HG02571 (cell line): ENCODE results near the gene INPP5E.

Experiments
- ATAC-seq: cut with Tn5 transposase; IDR thresholded peaks from one replicate; pipeline ENCODE4 v1.9.1; 2021; ENCODE audit warnings: mild to moderate bottlenecking, moderate library complexity; ENCODE audit not compliant: unreplicated experiment

Gene INPP5E

DNA sequence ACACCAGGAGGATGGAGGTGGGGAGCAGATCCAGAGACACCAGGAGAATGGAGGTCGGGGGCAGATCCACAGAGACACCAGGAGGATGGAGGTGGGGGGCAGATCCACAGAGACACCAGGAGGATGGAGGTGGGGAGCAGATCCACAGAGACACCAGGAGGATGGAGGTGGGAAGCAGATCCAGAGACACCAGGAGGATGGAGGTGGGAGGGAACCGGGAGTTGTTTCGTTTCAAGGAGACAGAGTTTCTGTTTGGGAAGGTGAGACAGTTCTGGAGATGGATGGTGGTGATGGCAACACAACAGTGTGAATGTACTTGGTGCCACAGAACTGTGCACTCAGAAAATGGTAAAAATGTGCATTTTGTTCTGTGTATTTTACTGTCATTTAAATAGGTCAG is 9.0 kb upstream of the INPP5E start:
- no peak for ATAC-seq

DNA sequence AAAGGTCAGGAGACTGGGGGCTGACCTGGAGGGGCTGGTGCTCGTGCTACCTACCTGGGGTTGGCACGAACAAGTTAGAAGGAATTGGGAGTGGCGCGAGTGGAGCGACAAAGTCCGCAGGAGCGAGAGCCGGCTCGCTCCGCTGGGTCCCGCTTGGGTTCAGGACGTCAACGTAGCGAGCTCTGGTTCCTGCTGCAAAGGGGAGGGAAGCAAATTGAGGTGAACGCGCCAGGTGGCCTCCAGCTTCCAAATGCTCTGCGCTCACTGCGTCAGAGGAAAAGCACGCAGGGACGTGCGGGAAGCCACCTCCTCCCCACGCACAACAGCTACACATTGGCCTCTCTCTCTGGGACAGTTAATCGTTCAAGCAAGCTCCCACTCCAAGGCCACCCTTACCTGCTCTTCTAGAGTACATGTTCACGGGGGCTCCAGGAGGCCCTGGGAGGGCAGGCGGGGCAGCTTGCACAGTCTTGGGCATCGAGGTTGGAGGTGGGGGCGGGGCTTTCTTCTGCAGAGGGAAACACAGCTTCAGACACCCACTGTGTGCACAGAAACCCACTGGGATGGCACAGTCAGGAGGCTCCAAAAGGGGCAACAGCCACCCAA is 7.6 kb upstream of the INPP5E start:
- ATAC-seq = no peak

DNA sequence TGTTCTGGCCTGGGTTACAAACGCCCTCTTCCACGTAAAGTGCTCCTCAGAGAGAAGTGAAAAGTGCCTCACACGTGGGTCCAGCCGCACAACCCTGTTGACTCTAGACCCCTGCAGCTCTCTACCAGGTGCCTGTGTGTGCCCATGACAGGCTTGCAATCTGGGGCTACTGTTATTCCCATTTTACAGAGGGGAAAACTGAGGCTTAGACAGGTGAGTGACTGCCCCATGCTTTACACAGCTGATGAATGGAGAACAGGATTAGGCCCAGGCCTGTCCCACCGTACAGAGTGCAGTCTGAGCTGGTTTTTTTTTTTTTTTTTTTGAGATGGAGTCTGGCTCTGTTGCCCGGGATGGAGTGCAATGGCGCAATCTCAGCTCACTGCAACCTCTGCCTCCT is 6.2 kb upstream of the INPP5E start:
- ATAC-seq = no peak

- ATAC-seq = no peak
Observed at GRCh38 chr9:136444102-136444501, 4.5 kb upstream of the INPP5E start.

DNA sequence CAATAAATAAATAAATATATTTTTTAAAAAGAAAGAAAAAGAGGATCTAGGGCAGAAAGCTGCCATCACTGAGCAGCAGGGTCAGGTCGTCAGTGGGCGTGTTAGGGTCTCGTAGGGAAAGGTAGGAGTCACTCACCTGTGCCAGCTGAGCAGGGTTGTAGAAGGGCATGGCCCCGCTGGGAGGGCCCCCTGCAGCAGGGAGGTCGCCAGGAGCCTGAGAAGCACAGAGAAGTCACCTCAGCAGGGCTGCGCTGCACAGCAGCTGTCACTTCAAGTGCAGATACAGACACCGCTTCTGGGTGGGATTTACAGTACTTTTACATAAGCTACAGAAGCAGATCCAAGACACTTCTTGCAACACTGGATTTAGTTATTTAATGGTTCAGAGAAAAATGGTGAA is 4.0 kb upstream of the INPP5E start:
- no peak for ATAC-seq

- ATAC-seq = no peak
Observed at GRCh38 chr9:136443087-136443486, 3.4 kb upstream of the INPP5E start.

- ATAC-seq = no peak
Observed at GRCh38 chr9:136442265-136442664, 2.6 kb upstream of the INPP5E start.

DNA sequence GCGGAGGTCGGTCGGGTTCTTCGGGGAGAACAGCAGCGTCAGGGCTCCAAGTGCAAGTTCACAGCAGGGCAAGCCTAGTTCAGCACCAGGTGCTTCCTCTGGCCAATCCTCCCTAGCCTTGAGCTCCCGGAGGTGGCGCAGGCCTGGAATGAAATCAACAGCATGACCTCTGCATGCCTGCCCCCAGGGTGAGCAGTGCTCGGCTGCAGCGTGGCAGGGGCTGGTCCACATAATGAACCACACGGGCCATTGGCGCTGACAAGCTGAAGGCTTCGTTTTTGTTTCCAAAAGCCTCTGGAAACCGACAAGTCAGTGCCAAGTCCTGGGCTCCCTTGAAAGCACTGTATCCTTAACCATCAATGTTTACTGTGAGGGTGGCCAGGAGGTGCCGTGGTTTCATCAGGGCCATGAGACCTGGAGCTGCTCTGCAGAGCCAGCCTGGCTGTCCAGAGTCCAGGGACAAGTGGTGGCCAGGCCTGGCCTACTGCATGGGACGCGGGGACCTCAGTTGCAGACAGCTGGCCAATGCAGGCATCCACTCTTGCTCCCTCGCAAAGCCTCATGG is 2.1 kb upstream of the INPP5E start:
- no peak for ATAC-seq

DNA sequence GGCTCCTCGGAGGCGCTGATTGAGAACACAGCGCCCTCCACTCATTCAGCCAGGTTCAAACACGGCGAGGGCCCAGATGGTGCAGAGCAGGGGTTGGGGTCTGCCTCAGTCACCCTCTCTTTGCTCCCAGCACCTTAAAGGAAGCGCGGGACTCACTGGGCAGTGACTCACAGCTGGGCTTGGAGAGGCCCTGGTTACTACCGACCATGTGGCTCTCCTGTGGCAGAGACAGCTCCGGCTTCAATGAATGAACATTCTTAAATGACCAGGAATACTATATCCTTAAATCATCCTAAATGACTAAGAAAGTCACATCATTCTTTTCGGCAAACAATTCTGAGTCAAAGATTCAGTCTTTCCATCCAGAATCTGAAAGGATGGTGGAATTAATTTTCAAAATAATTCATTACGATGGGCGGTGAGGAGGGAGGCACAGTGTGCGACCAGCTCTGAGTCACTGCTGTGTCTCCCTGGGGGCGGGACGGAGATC is 1.6 kb upstream of the INPP5E start:
- no peak for ATAC-seq

GRCh38 chr9:136438548-136439480 is 831 bp downstream of the INPP5E start:
- ATAC-seq = peak; percentile 35

GRCh38 chr9:136437839-136438547 is 1.7 kb downstream of the INPP5E start:
- ATAC-seq = no peak

GRCh38 chr9:136437430-136437829 is 2.2 kb downstream of the INPP5E start:
- no peak for ATAC-seq

- no peak for ATAC-seq
Observed at GRCh38 chr9:136436055-136436634, 3.5 kb downstream of the INPP5E start.

DNA sequence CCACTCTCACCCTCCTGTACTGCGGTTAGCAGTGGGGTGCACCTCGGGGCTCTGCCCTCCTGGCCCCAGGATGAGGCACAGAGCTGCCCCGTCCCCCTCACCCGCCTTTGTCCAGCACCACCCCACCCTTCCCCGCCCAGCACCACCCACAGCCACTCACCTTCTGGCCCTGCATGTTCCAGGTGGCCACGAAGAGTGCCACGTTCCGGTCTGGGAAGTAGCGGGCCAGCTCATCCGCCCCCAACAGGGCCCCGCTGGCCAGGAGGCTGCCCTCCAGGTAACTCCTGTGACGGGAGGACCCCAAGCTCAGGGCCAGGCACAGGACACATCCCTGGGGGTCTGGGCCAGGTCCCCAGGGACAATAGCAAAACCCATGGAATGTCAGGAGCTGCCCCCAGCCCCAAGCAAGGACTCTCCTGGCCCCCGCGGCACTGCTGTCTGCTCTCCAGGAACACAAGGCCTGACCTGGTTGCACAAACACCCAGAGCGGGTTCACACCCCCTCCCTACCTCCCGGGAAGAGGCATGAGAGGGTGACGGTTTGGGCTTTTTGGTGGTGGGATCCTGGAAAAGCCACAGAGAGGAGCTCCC is 5.0 kb downstream of the INPP5E start:
- no peak for ATAC-seq

DNA sequence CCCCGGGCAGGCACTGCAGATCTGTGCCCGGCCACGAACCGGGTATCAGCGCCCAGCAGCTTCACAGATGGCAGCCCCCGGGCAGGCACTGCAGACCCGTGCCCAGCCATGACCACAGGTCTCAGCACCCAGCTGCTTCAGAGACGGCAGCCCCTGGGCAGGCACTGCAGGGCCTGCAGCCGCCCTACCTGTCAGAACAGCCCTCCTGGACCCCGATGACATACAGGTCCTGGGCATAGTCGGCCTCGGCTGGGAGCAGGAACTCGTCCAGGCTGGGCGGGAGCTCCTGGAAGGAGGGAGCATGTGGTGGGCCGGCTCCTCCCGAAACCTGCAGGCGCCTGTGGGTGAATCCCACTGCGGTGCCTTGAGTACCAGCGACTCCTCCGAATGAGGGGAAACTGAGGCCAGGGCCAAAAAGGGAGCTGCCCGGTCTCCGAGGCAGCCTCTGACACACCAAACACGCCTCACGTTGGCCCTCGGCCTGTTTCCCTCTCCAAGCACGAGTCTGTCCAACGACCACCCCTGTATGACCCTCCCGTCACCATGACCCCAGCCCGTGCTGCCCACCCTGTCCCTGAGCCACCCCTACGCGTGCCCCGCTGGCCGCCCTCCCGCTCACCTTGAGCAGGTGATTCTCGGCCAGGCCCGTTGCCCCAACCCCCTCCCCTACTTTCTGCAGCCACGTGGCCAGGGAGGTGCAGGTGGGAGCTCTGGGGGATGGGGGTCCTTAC is 5.6 kb downstream of the INPP5E start:
- no peak for ATAC-seq

GRCh38 chr9:136433043-136433715 is 6.5 kb downstream of the INPP5E start:
- no peak for ATAC-seq

DNA sequence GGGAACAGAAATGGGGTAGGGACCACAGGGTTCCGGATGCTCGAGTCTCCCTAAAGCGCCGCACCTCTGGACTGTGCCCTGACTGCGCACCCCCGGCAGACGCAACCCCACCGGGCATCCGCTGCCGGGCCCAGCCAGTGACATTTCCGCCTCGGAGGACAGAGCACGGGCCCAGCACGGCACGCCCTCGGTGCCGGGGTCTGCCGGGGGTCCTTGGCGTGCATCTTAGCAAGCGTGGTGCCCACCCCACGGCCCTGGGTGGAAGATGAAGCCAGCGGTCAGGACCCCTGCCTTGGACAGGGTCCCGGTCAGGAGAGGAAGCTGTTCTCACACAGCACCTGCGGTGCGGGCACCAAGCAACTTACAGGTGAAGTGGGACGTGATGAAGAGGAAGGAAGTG is 7.1 kb downstream of the INPP5E start:
- no peak for ATAC-seq

DNA sequence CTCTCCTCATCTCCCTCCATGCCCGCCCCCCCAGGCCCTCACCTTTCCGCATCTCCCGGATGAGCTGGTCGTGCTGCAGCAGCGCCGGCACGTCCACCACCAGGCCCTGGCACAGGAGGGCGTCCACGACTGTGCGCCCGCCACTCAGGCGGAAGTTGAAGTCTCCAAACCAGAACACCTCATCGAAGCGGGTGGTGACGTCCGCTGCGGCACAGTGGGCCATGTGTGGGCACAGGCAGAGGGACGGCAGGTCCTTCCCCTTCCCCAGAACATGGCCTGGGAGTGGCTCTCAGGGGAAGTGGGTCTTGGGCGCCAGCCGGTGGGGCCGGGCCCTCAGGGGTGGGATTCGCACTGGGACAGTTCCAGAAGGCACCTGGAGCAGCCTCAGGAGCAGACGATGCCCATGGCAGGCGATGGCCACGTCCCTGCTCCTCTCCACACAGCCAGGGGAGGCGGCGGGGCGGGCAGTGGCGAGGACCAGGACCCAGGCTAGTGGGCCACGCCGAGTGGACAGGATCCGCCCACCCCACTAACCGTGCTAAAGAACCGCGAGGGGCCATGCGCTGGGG is 7.8 kb downstream of the INPP5E start:
- no peak for ATAC-seq
